Transverse colon (tissue), 4 donors: ENCODE measurements around the gene HHIPL1.

Source experiments
- EP300 ChIP-seq: sonication (generic); formaldehyde crosslinking; IDR thresholded peaks from one replicate; pipeline ENCODE4 v1.6.1; 2017; ENCODE audit warnings: antibody characterized with exemption, low read depth
- POLR2A ChIP-seq: fragments of 450-650 bp; IDR thresholded peaks from one replicate; pipeline ENCODE4 v1.6.1; 2016; ENCODE audit warnings: antibody characterized with exemption, mild to moderate bottlenecking, moderate library complexity
- POLR2AphosphoS5 ChIP-seq, 3 donors: sonication (generic); formaldehyde crosslinking; IDR thresholded peaks; one replicate each; pipeline ENCODE4 v1.6.1; 2016; ENCODE audit warnings: antibody characterized with exemption in 3 of 3
- TF ChIP-seq, protein P1 (sequence below), 5 experiments: fragments of 200-600 bp in 3 of 5; fragments of 450-650 bp in 2 of 5; sonication (generic) in 3 of 5; IDR thresholded peaks; 1 replicate in 2 of 5; 2 replicates in 3 of 5; pipeline ENCODE4 v1.5.1; 2016 to 2017; ENCODE audit warnings: antibody characterized with exemption in 5 of 5, inconsistent platforms in 3 of 5, mild to moderate bottlenecking in 2 of 5, moderate library complexity in 1 of 5

DNA sequence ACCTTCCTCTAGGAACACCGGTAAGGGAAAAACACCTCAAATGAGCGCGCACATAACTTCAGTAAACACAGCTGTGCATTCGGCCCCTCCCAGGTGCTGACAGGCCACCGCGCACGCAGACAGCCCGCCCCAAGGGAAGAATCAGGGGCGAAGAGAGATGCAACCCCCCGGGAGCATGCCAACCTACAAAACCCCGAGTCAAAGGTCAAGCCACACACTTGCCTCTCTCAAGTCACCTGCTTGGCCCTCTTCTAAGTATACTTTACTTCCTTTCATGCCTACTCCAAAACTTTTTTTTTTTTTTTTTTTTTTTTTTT is 36.9 kb downstream of the HHIPL1 start:
- TF ChIP-seq, protein P1, sequence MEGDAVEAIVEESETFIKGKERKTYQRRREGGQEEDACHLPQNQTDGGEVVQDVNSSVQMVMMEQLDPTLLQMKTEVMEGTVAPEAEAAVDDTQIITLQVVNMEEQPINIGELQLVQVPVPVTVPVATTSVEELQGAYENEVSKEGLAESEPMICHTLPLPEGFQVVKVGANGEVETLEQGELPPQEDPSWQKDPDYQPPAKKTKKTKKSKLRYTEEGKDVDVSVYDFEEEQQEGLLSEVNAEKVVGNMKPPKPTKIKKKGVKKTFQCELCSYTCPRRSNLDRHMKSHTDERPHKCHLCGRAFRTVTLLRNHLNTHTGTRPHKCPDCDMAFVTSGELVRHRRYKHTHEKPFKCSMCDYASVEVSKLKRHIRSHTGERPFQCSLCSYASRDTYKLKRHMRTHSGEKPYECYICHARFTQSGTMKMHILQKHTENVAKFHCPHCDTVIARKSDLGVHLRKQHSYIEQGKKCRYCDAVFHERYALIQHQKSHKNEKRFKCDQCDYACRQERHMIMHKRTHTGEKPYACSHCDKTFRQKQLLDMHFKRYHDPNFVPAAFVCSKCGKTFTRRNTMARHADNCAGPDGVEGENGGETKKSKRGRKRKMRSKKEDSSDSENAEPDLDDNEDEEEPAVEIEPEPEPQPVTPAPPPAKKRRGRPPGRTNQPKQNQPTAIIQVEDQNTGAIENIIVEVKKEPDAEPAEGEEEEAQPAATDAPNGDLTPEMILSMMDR (IDR thresholded peaks at IDR 0.05): no peak
- TF ChIP-seq POLR2A (no peak), EP300 (no peak), POLR2AphosphoS5 (IDR thresholded peaks at IDR 0.05) (no peak)
